NCI-H2227 treated with DMSO at 0.1 percent for 48 hours (cell line): ENCODE measurements around the gene SPTY2D1.
A peak's percentile ranks its signal among the peaks of the same experiment; 100 is the strongest.
"Not testable (repeated sequence)": the region's sequence is repeated elsewhere in the genome, so short reads cannot be mapped to it uniquely, and the experiment has no call there.

ENCODE experiments used
- DNase-seq: peaks from one replicate; lab custom pipeline; 2025; lab: John Stamatoyannopoulos, UW

The SPTY2D1 gene

GRCh38 chr11:18634140-18635032 lies at the start of gene SPTY2D1:
TSS of gene SPTY2D1 (minus strand) at chr11:18634342. CDS start at chr11:18634257, 85 bp downstream.
- DNase-seq, result peak; percentile 97

DNA sequence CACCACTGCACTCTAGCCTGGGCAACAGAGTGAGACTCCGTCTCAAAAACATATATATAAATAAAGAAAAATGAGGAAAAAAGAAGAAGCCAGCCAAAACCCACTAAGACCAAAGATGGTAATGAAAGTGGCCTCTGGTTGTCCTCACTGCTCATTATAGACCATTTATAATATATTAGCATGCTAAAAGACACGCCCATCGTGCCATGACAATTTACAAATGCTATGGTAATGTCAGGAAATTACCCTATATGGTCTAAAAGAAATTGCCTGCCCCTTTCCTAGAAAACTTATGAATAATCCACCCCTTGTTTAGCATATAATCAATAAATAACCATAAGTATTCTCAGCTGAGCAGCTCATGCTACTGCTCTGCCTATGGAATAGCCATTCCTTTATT lies 48.3 kb upstream of the SPTY2D1 start:
- no peak for DNase-seq

DNA sequence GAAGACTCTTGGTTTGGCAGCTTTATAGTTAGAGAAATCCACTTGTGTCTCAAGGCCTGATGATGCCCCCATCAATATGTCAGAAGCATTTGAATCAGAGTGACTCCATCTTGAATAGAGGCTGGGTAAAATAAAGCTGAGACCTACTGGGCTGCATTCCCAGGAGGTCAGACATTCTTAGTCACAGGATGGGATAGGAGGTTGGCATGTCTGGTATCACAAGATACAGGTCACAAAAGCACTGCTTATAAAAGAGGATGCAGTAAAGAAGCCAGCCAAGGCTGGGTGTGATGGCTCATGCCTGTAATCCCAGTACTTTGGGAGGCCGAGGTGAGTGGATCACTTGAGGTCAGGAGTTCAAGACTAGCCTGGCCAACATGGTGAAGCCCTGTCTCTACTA lies 47.8 kb upstream of the SPTY2D1 start:
- not testable (repeated sequence) for DNase-seq

DNA sequence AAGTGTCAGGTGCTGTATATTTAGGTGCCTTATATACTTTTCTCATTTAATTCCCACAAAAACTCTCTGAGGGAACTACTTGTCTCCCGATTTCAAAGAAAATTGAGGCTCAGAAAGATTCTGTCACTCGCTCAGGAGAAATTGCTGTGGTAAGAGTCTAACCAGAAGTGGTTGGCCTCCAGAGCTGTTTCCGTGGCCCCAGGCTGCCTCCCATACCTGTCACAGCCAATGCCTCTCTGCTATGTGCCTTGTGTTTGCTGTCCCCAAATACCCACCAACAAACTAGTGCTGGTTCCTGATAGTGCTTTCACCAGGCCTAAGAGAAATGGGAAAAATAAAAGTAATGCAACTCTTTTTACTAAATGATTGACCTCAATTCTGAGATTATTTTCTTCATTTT lies 43.4 kb upstream of the SPTY2D1 start:
- DNase-seq, result no peak

DNA sequence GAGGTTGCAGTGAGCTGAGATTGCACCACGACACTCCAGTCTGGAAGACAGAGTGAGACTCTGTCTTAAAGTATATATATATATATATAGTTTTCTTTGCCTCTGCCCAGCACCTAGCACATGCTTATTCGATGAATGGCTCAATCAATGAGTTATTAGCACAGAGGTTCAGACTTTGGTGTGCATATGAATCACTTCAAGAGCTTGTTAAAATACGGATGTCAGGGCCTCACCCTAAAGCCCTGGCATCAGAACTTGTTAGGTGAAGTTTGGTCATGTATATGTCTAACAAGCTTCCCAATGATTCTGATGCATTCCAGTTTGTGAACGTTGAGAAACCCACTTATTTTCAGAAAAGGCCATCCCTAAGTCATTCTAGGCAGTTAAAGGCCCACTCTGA lies 42.7 kb upstream of the SPTY2D1 start:
- DNase-seq, result no peak

- DNase-seq, result not testable (repeated sequence)
Measured at GRCh38 chr11:18672209-18672608, 38.1 kb upstream of the SPTY2D1 start.

- DNase-seq, result no peak
Measured at GRCh38 chr11:18671246-18671645, 37.1 kb upstream of the SPTY2D1 start.

GRCh38 chr11:18669711-18670110 lies 35.6 kb upstream of the SPTY2D1 start:
- DNase-seq, result no peak

GRCh38 chr11:18669219-18669596 lies 35.1 kb upstream of the SPTY2D1 start:
- no peak for DNase-seq

- no peak for DNase-seq
Measured at GRCh38 chr11:18668131-18668530, 34.0 kb upstream of the SPTY2D1 start.

DNA sequence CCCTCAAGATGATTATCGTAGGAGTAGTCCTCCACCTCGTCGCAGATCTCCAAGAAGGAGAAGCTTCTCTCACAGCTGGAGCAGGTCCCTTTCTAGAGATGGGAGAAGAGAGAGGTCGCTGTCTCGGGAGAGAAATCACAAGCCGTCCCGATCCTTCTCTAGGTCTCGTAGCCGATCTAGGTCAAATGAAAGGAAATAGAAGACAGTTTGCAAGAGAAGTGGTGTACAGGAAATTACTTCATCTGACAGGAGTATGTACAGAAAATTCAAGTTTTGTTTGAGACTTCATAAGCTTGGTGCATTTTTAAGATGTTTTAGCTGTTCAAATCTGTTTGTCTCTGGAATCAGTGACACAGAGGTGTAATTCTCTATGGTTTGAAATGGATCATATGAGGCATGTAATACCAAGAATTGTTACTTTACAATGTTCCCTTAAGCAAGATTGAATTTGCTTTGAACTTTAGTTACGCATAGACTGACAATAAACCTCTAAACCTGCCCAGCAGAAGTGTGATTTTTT lies 31.3 kb upstream of the SPTY2D1 start:
- not testable (repeated sequence) for DNase-seq

- DNase-seq, result no peak
Measured at GRCh38 chr11:18657673-18658072, 23.5 kb upstream of the SPTY2D1 start.

GRCh38 chr11:18650859-18651557 lies 16.9 kb upstream of the SPTY2D1 start:
- DNase-seq, result no peak

DNA sequence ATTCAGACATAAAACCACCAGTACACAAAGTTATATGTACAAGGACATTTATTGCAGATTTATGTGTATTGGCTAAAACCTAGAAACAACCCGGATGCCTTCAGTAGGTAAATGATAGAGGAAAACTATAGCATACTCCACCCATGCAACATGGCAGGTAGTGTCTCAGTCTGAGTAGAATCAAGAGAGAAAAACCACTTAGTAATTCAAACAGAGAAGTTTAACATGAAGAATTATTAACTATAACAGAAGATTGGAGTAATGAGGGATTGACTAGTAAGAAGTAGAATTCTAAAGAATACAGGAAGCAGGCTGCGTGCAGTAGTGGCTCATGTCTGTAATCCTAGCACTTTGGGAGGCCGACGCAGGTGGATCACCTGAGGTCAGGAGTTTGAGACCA lies 16.2 kb upstream of the SPTY2D1 start:
- no peak for DNase-seq

- not testable (repeated sequence) for DNase-seq
Measured at GRCh38 chr11:18643034-18643433, 8.9 kb upstream of the SPTY2D1 start.

GRCh38 chr11:18641677-18642076 lies 7.5 kb upstream of the SPTY2D1 start:
- no peak for DNase-seq

DNA sequence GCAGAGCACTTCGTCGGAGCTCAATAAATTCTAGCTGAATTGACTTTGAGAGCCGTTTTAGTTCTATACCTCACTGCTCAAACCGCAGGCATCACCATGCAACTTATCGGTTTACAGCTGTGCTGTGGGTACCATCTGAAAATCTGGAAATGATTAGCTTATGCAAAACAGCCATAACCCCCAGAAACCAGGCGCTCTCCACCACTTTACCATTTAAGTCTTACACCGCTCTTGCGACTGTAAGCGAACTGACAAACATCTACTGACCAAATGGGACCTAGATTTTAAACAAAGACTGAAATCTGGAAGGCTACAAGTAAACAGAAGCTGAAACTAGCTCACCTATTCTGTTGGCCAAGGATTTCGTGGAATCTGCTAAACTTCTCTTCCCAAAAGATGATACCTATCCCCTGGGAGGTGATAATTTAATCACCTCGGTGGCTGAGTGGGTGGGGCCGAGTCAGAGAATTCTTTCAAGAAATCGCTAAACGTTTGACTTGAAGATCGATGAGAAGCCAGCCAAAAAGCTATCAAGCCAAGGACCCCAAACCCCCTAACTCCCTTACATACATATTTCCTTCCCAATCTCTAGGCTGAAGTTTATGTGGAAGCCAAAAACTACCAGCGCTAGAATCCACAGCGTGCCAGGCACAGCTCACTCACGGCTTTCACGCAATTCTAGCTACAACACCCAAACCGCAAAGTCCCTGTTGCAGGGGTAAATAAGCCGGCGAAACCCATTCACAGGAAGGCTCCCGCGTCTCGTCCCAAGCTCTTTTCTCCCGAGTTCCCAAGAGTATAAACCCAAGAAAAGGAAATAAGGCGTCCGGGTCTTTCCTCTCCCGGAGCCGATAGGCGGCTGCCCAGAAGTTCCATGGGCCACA lies 644 bp downstream of the SPTY2D1 start:
- DNase-seq, result no peak

GRCh38 chr11:18632841-18633240 lies 1.3 kb downstream of the SPTY2D1 start:
- no peak for DNase-seq

DNA sequence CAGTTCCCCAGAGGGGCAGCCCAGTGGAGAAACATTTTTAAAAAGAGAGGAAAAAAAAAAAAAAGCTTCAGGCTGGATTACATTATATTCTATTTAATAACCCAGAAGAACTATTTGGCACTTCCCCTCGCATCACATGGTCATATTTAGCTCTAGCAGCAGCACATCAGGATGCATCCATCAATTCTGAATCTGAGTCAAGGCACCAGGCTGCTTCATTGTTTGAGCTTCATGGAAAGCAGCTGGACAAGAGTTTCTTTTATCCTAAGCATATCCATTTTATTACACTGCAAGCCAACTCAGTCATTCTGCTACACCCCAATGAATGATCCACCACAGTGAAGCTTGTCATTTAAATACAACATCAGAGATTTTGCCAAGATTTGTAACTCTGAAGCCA lies 10.0 kb downstream of the SPTY2D1 start:
- no peak for DNase-seq

GRCh38 chr11:18623707-18624106 lies 10.4 kb downstream of the SPTY2D1 start:
- no peak for DNase-seq

GRCh38 chr11:18618342-18619025 lies 15.7 kb downstream of the SPTY2D1 start:
- no peak for DNase-seq
